ENCODE results near the gene WBP2NL.

DNA sequence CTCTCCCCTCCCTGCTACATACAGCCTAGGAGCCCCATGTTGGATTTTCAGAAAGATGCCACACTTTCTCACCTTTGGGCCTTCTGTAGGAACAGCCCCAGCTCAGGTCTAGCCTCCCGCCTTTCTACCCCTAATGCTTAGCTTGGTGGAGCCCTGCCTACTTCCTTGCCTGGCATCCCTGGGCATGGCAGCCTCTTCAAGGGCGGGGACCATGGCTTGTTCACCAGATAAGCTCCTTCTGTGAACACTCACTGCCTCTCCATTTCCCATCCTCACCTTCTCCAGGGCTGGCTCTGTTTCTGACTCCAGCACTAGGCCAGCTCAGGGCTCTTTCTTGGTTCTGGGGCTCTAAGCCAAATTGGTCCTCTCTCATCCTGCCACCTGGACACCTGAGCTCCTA is 28.0 kb upstream of the WBP2NL start:
- TF ChIP-seq, protein P1, sequence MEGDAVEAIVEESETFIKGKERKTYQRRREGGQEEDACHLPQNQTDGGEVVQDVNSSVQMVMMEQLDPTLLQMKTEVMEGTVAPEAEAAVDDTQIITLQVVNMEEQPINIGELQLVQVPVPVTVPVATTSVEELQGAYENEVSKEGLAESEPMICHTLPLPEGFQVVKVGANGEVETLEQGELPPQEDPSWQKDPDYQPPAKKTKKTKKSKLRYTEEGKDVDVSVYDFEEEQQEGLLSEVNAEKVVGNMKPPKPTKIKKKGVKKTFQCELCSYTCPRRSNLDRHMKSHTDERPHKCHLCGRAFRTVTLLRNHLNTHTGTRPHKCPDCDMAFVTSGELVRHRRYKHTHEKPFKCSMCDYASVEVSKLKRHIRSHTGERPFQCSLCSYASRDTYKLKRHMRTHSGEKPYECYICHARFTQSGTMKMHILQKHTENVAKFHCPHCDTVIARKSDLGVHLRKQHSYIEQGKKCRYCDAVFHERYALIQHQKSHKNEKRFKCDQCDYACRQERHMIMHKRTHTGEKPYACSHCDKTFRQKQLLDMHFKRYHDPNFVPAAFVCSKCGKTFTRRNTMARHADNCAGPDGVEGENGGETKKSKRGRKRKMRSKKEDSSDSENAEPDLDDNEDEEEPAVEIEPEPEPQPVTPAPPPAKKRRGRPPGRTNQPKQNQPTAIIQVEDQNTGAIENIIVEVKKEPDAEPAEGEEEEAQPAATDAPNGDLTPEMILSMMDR (conservative IDR thresholded peaks at IDR 0.05), result no peak
- no peak for TF ChIP-seq ZFX (IDR thresholded peaks at IDR 0.05)
